HEK293T (cell line): ENCODE data around the gene AASDHPPT.

Experiments
- BHLHE40 ChIP-seq: fragments of 450-650 bp; IDR thresholded peaks from 2 replicates; pipeline ENCODE4 v1.6.1; 2016; ENCODE audit warnings: mild to moderate bottlenecking, moderate library complexity, borderline replicate concordance
- CTBP1 ChIP-seq: fragments of 450-650 bp; IDR thresholded peaks from 2 replicates; pipeline ENCODE4 v1.6.1; 2016; ENCODE audit warnings: borderline replicate concordance
- ELF4 ChIP-seq: fragments of 450-650 bp; IDR thresholded peaks from 2 replicates; pipeline ENCODE4 v1.6.1; 2017; ENCODE audit warnings: antibody characterized with exemption
- FOXA1 ChIP-seq: fragments of 450-650 bp; IDR thresholded peaks from 2 replicates; pipeline ENCODE4 v1.6.1; 2016; ENCODE audit warnings: mild to moderate bottlenecking
- FOXK2 ChIP-seq: fragments of 450-650 bp; IDR thresholded peaks from 2 replicates; pipeline ENCODE4 v1.6.1; 2016; ENCODE audit warnings: mild to moderate bottlenecking
- FOXM1 ChIP-seq: fragments of 450-650 bp; IDR thresholded peaks from 2 replicates; pipeline ENCODE4 v1.6.1; 2017; ENCODE audit warnings: mild to moderate bottlenecking, borderline replicate concordance
- HDGF ChIP-seq: fragments of 450-650 bp; IDR thresholded peaks from 2 replicates; pipeline ENCODE4 v1.6.1; 2017; ENCODE audit warnings: antibody characterized with exemption, borderline replicate concordance
- NFRKB ChIP-seq: fragments of 450-650 bp; IDR thresholded peaks from 2 replicates; pipeline ENCODE4 v1.6.1; 2016; ENCODE audit warnings: mild to moderate bottlenecking, moderate library complexity
- SP1 ChIP-seq: fragments of 450-650 bp; IDR thresholded peaks from 2 replicates; pipeline ENCODE4 v1.6.1; 2017
- SUZ12 ChIP-seq: fragments of 450-650 bp; IDR thresholded peaks from 2 replicates; pipeline ENCODE4 v1.6.1; 2016; ENCODE audit warnings: mild to moderate bottlenecking
- TARDBP ChIP-seq: fragments of 450-650 bp; IDR thresholded peaks from 2 replicates; pipeline ENCODE4 v1.6.1; 2016
- ZNF384 ChIP-seq: fragments of 450-650 bp; IDR thresholded peaks from 2 replicates; pipeline ENCODE4 v1.6.1; 2016

DNA sequence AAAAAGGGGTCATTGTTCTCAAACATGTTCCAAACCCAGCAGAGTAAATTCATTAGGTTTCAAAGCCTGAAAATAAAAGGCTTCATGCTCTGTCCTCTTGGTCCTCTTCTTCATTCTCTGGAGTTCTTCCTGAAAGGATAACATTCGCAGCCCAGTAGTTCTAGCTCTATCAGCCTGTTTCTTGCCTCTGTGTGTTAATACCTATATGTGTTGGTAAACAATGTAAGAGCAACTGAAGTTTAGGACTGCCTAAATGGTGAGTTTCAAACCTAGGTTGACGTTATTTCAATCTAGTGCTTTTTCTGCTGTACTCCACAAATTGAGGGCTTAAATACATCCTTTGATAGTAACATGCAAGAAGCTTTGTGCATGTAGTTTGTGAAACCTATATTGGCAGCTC lies 9.4 kb downstream of the AASDHPPT start:
- TF ChIP-seq SUZ12 (no peak), BHLHE40 (no peak), FOXK2 (no peak), SP1 (no peak), ELF4 (no peak), FOXM1 (no peak), CTBP1 (no peak), TARDBP (no peak), ZNF384 (no peak), HDGF (no peak), NFRKB (no peak), FOXA1 (no peak)
